ENCODE measurements around the gene AHNAK. TPM values are rescaled to one million over a fixed set of nuclear protein-coding genes. Genes with fewer than 3 reads are reported as not detected.

Gene AHNAK
- total and polyA plus RNA-seq, 4 donors, result 22.6 to 110 (median 38.1) TPM

DNA sequence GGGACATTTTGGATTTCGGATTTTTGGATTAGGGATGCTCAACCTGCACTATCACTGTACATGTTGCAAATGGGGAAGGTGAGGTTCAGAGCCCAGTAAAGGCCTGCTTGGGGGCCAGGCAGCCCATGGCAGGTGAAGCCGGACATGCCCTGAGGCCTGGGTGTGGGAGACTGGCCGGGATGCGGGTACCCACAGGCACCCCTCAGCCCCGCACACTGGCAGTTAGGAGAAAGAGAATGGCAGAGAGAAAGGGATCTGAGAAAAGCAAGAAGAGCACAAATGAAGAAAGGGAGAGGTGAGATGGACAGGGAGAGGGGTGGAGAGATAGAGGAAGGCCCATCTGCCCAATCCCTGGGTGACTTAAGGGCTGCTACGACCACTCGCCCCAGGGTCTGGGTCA, 75.0 kb downstream of the AHNAK start:
- H3K9me3 ChIP-seq (ENCODE audit: control insufficient read depth in 4 of 4, low read length in 3 of 4), result no peaks in the 10 kb centered on the region
- TF ChIP-seq JUND (IDR thresholded peaks at IDR 0.05) (no peak), RAD21 (IDR thresholded peaks at IDR 0.05) (no peak), NR2F2 (IDR thresholded peaks at IDR 0.05) (no peak), RXRA (IDR thresholded peaks at IDR 0.05) (no peak), EGR1 (IDR thresholded peaks at IDR 0.05; ENCODE audit: low read depth in 2 of 2) (no peak), FOXA2 (IDR thresholded peaks at IDR 0.05) (no peak), GABPA (IDR thresholded peaks at IDR 0.05 in 1 of 2, conservative IDR thresholded peaks at IDR 0.05 in 1 of 2) (no peak), SP1 (IDR thresholded peaks at IDR 0.05) (no peak), MAX (IDR thresholded peaks at IDR 0.05) (no peak), HNF4G (IDR thresholded peaks at IDR 0.05) (no peak), FOXA1 (IDR thresholded peaks at IDR 0.05) (no peak), REST (IDR thresholded peaks at IDR 0.05) (no peak), TAF1 (conservative IDR thresholded peaks at IDR 0.05) (no peak), CTCF (IDR thresholded peaks at IDR 0.05; ENCODE audit: low read depth, low read length, missing input control) (no peak), ZBTB33 (IDR thresholded peaks at IDR 0.05) (no peak), HNF4A (conservative IDR thresholded peaks at IDR 0.05) (no peak), YY1 (IDR thresholded peaks at IDR 0.05) (no peak)
- TF ChIP-seq, protein P1, sequence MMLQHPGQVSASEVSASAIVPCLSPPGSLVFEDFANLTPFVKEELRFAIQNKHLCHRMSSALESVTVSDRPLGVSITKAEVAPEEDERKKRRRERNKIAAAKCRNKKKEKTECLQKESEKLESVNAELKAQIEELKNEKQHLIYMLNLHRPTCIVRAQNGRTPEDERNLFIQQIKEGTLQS (IDR thresholded peaks at IDR 0.05), result no peak
- no peaks in the 10 kb centered on the region for H3K27me3 ChIP-seq (ENCODE audit: control insufficient read depth in 4 of 4, insufficient read depth in 4 of 4, low read length in 3 of 4)
- no peak overlapping the region for H3K4me3 ChIP-seq (ENCODE audit: low read depth in 1 of 3, low read length in 3 of 3)
- 98% methylated on average over 7 of the region's 7 CpGs for WGBS
- H3K36me3 ChIP-seq (ENCODE audit: control insufficient read depth in 4 of 4, insufficient read depth in 3 of 4, low read depth in 1 of 4, low read length in 3 of 4), result no peaks in the 10 kb centered on the region
- H3K9ac ChIP-seq (ENCODE audit: low read depth in 1 of 2, low read length in 2 of 2), result no peak overlapping the region
- DNase-seq (ENCODE audit: low spot score), result no peak
- no peak overlapping the region for H3K27ac ChIP-seq (ENCODE audit: low read depth in 1 of 2, low read length in 2 of 2)
- peaks cover 0 to 5% (median 3%) of the 10 kb centered on the region in 4 donors for H3K4me1 ChIP-seq (ENCODE audit: control insufficient read depth in 4 of 4, insufficient read depth in 4 of 4, low read length in 3 of 4)
